ENCODE results near the gene LSM12.

GRCh38 chr17:44007346-44008204 is 58.9 kb downstream of the LSM12 start:
- no peak for TF ChIP-seq CTCF (IDR thresholded peaks at IDR 0.05; ENCODE audit: borderline replicate concordance, extremely low read depth, low read length, poor library complexity, severe bottlenecking)
- no peak for TF ChIP-seq EZH2 (IDR thresholded peaks at IDR 0.05; ENCODE audit: borderline replicate concordance, low read depth, low read length, severe bottlenecking)

Data from DND-41 (cell line).